Measurements from ENCODE around the gene CHRM2. TPM values are rescaled to one million over a fixed set of nuclear protein-coding genes. Genes with fewer than 3 reads are reported as not detected.

Gene CHRM2
- total and polyA plus RNA-seq, 2 experiments from 2014 or later = 0.21 to 0.35 TPM

- H3K9me2 ChIP-seq (ENCODE audit: insufficient read depth) = no peaks in the 10 kb centered on the region
- Mint-ChIP-seq H3K4me3 (no peak overlapping the region), H3K27ac (no peak overlapping the region), H3K9me3 (no peaks in the 10 kb centered on the region), H3K36me3 (ENCODE audit: low read depth) (no peaks in the 10 kb centered on the region), H3K27me3 (ENCODE audit: insufficient read depth, low read depth, poor library complexity) (peaks cover 2% of the 10 kb centered on the region), H3K4me1 (no peaks in the 10 kb centered on the region)
- no peak overlapping the region for H3K4me3 ChIP-seq
- H3F3A ChIP-seq (replicated peaks; ENCODE audit: low read depth) = no peaks in the 10 kb centered on the region
- no peaks in the 10 kb centered on the region for H3K36me3 ChIP-seq (ENCODE audit: insufficient read depth)
- DNase-seq (ENCODE audit: low spot score) (no peak), ATAC-seq (no peak)
- H3K4me2 ChIP-seq = no peak overlapping the region
- H3K4me1 ChIP-seq (ENCODE audit: insufficient read depth) = no peaks in the 10 kb centered on the region
- H3K27me3 ChIP-seq (ENCODE audit: insufficient read depth) = no peaks in the 10 kb centered on the region
- TF ChIP-seq ZNF114 (CRISPR knock-in tag; IDR thresholded peaks at IDR 0.05) = no peak
- no peak for TF ChIP-seq ETS1 (IDR thresholded peaks at IDR 0.05)
- TF ChIP-seq, protein P1, sequence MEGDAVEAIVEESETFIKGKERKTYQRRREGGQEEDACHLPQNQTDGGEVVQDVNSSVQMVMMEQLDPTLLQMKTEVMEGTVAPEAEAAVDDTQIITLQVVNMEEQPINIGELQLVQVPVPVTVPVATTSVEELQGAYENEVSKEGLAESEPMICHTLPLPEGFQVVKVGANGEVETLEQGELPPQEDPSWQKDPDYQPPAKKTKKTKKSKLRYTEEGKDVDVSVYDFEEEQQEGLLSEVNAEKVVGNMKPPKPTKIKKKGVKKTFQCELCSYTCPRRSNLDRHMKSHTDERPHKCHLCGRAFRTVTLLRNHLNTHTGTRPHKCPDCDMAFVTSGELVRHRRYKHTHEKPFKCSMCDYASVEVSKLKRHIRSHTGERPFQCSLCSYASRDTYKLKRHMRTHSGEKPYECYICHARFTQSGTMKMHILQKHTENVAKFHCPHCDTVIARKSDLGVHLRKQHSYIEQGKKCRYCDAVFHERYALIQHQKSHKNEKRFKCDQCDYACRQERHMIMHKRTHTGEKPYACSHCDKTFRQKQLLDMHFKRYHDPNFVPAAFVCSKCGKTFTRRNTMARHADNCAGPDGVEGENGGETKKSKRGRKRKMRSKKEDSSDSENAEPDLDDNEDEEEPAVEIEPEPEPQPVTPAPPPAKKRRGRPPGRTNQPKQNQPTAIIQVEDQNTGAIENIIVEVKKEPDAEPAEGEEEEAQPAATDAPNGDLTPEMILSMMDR (conservative IDR thresholded peaks at IDR 0.05; ENCODE audit: low read depth in 2 of 2) = no peak
- TF ChIP-seq, protein P2, sequence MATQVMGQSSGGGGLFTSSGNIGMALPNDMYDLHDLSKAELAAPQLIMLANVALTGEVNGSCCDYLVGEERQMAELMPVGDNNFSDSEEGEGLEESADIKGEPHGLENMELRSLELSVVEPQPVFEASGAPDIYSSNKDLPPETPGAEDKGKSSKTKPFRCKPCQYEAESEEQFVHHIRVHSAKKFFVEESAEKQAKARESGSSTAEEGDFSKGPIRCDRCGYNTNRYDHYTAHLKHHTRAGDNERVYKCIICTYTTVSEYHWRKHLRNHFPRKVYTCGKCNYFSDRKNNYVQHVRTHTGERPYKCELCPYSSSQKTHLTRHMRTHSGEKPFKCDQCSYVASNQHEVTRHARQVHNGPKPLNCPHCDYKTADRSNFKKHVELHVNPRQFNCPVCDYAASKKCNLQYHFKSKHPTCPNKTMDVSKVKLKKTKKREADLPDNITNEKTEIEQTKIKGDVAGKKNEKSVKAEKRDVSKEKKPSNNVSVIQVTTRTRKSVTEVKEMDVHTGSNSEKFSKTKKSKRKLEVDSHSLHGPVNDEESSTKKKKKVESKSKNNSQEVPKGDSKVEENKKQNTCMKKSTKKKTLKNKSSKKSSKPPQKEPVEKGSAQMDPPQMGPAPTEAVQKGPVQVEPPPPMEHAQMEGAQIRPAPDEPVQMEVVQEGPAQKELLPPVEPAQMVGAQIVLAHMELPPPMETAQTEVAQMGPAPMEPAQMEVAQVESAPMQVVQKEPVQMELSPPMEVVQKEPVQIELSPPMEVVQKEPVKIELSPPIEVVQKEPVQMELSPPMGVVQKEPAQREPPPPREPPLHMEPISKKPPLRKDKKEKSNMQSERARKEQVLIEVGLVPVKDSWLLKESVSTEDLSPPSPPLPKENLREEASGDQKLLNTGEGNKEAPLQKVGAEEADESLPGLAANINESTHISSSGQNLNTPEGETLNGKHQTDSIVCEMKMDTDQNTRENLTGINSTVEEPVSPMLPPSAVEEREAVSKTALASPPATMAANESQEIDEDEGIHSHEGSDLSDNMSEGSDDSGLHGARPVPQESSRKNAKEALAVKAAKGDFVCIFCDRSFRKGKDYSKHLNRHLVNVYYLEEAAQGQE (IDR thresholded peaks at IDR 0.05; ENCODE audit: unreplicated experiment) = no peak
- TF ChIP-seq NANOG (IDR thresholded peaks at IDR 0.05; ENCODE audit: borderline replicate concordance) = no peak
- TF ChIP-seq JUNB (IDR thresholded peaks at IDR 0.05; ENCODE audit: unreplicated experiment) = no peak
- no peak for TF ChIP-seq ZNF462 (CRISPR knock-in tag; IDR thresholded peaks at IDR 0.05)
- TF ChIP-seq EZH2phosphoT487 (IDR thresholded peaks at IDR 0.05; ENCODE audit: unreplicated experiment) = no peak
- no peak for TF ChIP-seq STAT1 (IDR thresholded peaks at IDR 0.05; ENCODE audit: unreplicated experiment)
- no peak overlapping the region for H2AFZ ChIP-seq
- H4K20me1 ChIP-seq (replicated peaks; ENCODE audit: insufficient read depth) = no peaks in the 10 kb centered on the region
- H3K27ac ChIP-seq (ENCODE audit: low read depth) = no peak overlapping the region
- H3K79me2 ChIP-seq (replicated peaks; ENCODE audit: insufficient read depth) = no peaks in the 10 kb centered on the region
Measured at GRCh38 chr7:136966825-136967224, 98.4 kb downstream of the CHRM2 start.
